HEK293 (cell line): ENCODE measurements around the gene GOLGA6L10.
"Not testable (repeated sequence)": the region's sequence is repeated elsewhere in the genome, so short reads cannot be mapped to it uniquely, and the experiment has no call there.

Experiments used
- ELK4 ChIP-seq: IDR thresholded peaks from 2 replicates; pipeline ENCODE4 v1.6.1; 2011; ENCODE audit warnings: mild to moderate bottlenecking, low read depth, low read length, borderline replicate concordance
- HOXA7 ChIP-seq: sonication (generic); formaldehyde crosslinking; IDR thresholded peaks from 2 replicates; pipeline ENCODE4 v1.8.1; 2022; ENCODE audit warnings: missing genetic modification reagents, borderline replicate concordance
- INSM2 ChIP-seq: fragments of 450-650 bp; formaldehyde crosslinking; IDR thresholded peaks from 2 replicates; pipeline ENCODE4 v1.5.1; 2016; ENCODE audit warnings: missing biosample characterization, missing genetic modification characterization
- KLF17 ChIP-seq: fragments of 450-650 bp; formaldehyde crosslinking; IDR thresholded peaks from 2 replicates; pipeline ENCODE4 v1.5.1; 2016; ENCODE audit warnings: missing biosample characterization, missing genetic modification characterization
- REST ChIP-seq: fragments of 450-650 bp; formaldehyde crosslinking; IDR thresholded peaks from 2 replicates; pipeline ENCODE4 v1.5.1; 2016; ENCODE audit warnings: missing biosample characterization, missing genetic modification characterization
- ZFP3 ChIP-seq: fragments of 450-650 bp; formaldehyde crosslinking; IDR thresholded peaks from 2 replicates; pipeline ENCODE4 v1.5.1; 2016; ENCODE audit warnings: low read depth, missing biosample characterization, missing genetic modification characterization
- ZNF223 ChIP-seq: fragments of 450-650 bp; formaldehyde crosslinking; IDR thresholded peaks from 2 replicates; pipeline ENCODE4 v1.5.1; 2016; ENCODE audit warnings: missing biosample characterization, missing genetic modification characterization
- ZNF514 ChIP-seq: fragments of 450-650 bp; formaldehyde crosslinking; IDR thresholded peaks from 2 replicates; pipeline ENCODE4 v1.5.1; 2016; ENCODE audit warnings: missing biosample characterization, missing genetic modification characterization
- TF ChIP-seq, protein P1 (sequence below): fragments of 450-650 bp; formaldehyde crosslinking; IDR thresholded peaks from 2 replicates; pipeline ENCODE4 v1.5.1; 2016; ENCODE audit warnings: missing biosample characterization, missing genetic modification characterization
- TF ChIP-seq, protein P2 (sequence below): fragments of 450-650 bp; formaldehyde crosslinking; IDR thresholded peaks from 2 replicates; pipeline ENCODE4 v1.5.1; 2016; ENCODE audit warnings: missing biosample characterization, missing genetic modification characterization

GRCh38 chr15:82343851-82344250, 5.4 kb downstream of the GOLGA6L10 start:
- TF ChIP-seq, protein P1, sequence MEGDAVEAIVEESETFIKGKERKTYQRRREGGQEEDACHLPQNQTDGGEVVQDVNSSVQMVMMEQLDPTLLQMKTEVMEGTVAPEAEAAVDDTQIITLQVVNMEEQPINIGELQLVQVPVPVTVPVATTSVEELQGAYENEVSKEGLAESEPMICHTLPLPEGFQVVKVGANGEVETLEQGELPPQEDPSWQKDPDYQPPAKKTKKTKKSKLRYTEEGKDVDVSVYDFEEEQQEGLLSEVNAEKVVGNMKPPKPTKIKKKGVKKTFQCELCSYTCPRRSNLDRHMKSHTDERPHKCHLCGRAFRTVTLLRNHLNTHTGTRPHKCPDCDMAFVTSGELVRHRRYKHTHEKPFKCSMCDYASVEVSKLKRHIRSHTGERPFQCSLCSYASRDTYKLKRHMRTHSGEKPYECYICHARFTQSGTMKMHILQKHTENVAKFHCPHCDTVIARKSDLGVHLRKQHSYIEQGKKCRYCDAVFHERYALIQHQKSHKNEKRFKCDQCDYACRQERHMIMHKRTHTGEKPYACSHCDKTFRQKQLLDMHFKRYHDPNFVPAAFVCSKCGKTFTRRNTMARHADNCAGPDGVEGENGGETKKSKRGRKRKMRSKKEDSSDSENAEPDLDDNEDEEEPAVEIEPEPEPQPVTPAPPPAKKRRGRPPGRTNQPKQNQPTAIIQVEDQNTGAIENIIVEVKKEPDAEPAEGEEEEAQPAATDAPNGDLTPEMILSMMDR (tag by site-specific recombination), result not testable (repeated sequence)
- not testable (repeated sequence) for TF ChIP-seq INSM2 (tag by site-specific recombination); KLF17 (tag by site-specific recombination); ZNF223 (tag by site-specific recombination); HOXA7 (CRISPR knock-in tag); REST (tag by site-specific recombination); ZFP3; ELK4; ZNF514
- TF ChIP-seq, protein P2, sequence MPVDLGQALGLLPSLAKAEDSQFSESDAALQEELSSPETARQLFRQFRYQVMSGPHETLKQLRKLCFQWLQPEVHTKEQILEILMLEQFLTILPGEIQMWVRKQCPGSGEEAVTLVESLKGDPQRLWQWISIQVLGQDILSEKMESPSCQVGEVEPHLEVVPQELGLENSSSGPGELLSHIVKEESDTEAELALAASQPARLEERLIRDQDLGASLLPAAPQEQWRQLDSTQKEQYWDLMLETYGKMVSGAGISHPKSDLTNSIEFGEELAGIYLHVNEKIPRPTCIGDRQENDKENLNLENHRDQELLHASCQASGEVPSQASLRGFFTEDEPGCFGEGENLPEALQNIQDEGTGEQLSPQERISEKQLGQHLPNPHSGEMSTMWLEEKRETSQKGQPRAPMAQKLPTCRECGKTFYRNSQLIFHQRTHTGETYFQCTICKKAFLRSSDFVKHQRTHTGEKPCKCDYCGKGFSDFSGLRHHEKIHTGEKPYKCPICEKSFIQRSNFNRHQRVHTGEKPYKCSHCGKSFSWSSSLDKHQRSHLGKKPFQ (tag by site-specific recombination), result not testable (repeated sequence)
